ENCODE results near the gene ARPC2.
"Not testable (repeated sequence)": the region's sequence is repeated elsewhere in the genome, so short reads cannot be mapped to it uniquely, and the experiment has no call there.

ARPC2 gene

GRCh38 chr2:218271865-218272530 lies 55.0 kb downstream of the ARPC2 start:
- no peak for DNase-seq

GRCh38 chr2:218272531-218273212 lies 55.7 kb downstream of the ARPC2 start:
- DNase-seq = peak; percentile 70

- not testable (repeated sequence) for DNase-seq
Observed at GRCh38 chr2:218273214-218273907, 56.4 kb downstream of the ARPC2 start.

- no peak for DNase-seq
Observed at GRCh38 chr2:218273908-218274249, 56.9 kb downstream of the ARPC2 start.

- DNase-seq = no peak
Observed at GRCh38 chr2:218274586-218274985, 57.6 kb downstream of the ARPC2 start.

GRCh38 chr2:218275371-218276072 lies 58.5 kb downstream of the ARPC2 start:
- no peak for DNase-seq

GRCh38 chr2:218276986-218277755 lies 60.2 kb downstream of the ARPC2 start:
- DNase-seq = no peak

- no peak for DNase-seq
Observed at GRCh38 chr2:218277921-218278320, 60.9 kb downstream of the ARPC2 start.

GRCh38 chr2:218278531-218279360 lies 61.8 kb downstream of the ARPC2 start:
- DNase-seq = no peak

GRCh38 chr2:218280260-218280870 lies 63.4 kb downstream of the ARPC2 start:
- no peak for DNase-seq

GRCh38 chr2:218281449-218281848 lies 64.5 kb downstream of the ARPC2 start:
- DNase-seq = no peak

GRCh38 chr2:218282173-218282991 lies 65.4 kb downstream of the ARPC2 start:
- no peak for DNase-seq

GRCh38 chr2:218284106-218284811 lies 67.3 kb downstream of the ARPC2 start:
- peak; percentile 49 for DNase-seq

GRCh38 chr2:218285604-218286003 lies 68.6 kb downstream of the ARPC2 start:
- no peak for DNase-seq

GRCh38 chr2:218286570-218287459 lies 69.8 kb downstream of the ARPC2 start:
- DNase-seq = peak; percentile 68

- DNase-seq = no peak
Observed at GRCh38 chr2:218289639-218290315, 72.8 kb downstream of the ARPC2 start.

GRCh38 chr2:218290316-218291261 lies 73.6 kb downstream of the ARPC2 start:
- DNase-seq = peak; percentile 29
